ENCODE data around the gene PDE6D.

Gene PDE6D

DNA sequence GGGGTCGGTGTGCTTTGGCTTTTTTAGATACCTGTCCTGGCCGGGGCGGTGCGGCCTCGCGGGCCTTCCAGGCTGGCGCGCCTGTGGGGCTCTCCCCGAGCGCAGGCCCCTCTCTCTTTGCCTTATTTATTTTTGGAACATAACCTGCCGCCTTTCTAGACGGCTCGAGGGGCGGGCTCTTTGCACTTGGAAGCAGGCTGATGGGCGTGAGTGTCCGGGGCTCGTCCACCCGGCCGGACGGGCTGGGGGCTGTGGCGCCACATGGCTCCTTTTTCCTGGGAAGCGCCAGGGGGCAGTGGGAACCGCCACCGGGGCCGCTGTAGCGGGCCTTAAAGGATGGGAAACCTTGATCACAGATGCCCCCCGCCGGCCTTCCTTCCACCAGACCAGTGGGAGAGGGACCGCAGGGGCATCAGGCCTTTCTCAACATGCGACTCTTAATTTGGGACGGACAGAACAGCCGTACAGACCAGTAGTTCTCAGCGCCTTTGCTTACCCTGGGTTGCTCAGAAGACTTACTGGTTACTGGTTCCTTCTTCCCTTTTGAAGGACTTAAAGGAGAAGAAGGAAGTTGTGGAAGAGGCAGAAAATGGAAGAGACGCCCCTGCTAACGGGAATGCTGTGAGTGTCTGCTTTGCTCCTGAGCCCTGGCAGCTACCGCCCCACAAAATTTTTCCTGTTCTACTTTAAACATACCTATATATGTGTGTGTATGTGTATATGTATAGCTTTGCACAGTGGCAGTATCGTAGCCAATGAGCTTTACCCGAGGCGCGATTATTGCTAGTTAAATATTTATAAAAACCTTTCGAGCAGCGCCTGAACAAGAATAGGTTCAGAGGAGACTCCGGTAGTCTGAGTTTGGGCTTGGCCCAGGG lies 70.0 kb downstream of the PDE6D start:
- peak overlapping the region; percentile 77 for H3K27ac ChIP-seq (ENCODE audit: low read depth, low read length, severe bottlenecking)
- 7 to 10% methylated on average over 34 to 40 of the region's 43 CpGs for WGBS, 2 experiments (ENCODE audit: insufficient coverage in 2 of 2)

DNA sequence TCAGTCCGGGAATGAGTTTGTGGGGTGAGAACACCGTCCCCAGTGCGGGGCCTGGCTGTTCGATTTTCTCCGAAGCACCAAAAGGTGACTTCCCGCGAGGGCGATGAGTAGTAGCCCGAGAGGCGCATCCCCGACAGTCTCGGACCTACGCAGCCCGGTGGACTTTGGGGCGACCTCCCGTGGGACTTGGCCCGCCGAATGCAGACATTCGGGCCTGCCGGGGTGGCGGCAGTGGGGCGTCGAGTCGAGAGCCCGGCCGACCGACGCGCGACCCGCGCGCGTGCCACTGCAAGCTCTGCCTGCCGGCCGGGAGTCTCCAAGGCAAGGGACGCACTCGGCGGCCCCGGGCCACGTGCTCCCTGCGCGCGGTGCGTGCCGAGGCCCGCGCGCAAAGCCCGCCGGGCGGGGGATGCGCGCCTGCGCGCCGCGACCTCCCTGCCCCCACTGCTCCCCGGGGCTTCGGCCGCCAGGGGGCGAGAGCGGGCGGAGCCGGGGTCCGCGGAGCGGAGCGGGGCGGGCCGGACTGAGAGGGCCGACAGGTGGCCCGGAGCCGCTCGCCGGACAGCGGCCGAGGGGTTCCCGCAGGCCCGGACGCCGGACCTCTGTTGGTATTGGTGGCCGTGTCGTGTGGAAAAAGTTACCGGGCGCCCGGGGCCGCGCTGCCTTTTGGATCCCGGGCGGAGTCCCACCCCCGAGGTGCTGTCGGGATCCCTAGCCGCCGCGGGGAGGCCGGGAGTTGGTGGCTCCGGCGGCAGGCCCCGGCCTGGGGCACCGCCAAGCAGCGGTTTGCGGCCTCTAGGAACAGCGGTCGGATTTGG lies 70.9 kb downstream of the PDE6D start:
- Histone ChIP-seq H3K4me3 (ENCODE audit: extremely low read depth, insufficient read depth, low read length, poor library complexity, severe bottlenecking) (peak overlapping the region; percentile 97), H3K36me3 (ENCODE audit: control insufficient read depth, insufficient read depth, low read length) (peaks cover 39% of the 10 kb centered on the region), H3K4me1 (ENCODE audit: control insufficient read depth, insufficient read depth, low read length, poor library complexity, severe bottlenecking) (peaks cover 12% of the 10 kb centered on the region), H3K27ac (ENCODE audit: low read depth, low read length, severe bottlenecking) (peak overlapping the region; percentile 88), H3K9me3 (ENCODE audit: control insufficient read depth, low read length) (no peaks in the 10 kb centered on the region)
- WGBS, 2 experiments (ENCODE audit: insufficient coverage in 2 of 2): 0% methylated on average over 79 to 90 of the region's 105 CpGs

More for the DNA sequence above, 70.0 kb downstream of the PDE6D start:
- no peaks in the 10 kb centered on the region for H3K9me3 ChIP-seq (ENCODE audit: control insufficient read depth, low read length)
- H3K4me1 ChIP-seq (ENCODE audit: control insufficient read depth, insufficient read depth, low read length, poor library complexity, severe bottlenecking): peaks cover 21% of the 10 kb centered on the region
- peak overlapping the region; percentile 97 for H3K4me3 ChIP-seq (ENCODE audit: extremely low read depth, insufficient read depth, low read length, poor library complexity, severe bottlenecking)
- H3K36me3 ChIP-seq (ENCODE audit: control insufficient read depth, insufficient read depth, low read length): peaks cover 39% of the 10 kb centered on the region

DNA sequence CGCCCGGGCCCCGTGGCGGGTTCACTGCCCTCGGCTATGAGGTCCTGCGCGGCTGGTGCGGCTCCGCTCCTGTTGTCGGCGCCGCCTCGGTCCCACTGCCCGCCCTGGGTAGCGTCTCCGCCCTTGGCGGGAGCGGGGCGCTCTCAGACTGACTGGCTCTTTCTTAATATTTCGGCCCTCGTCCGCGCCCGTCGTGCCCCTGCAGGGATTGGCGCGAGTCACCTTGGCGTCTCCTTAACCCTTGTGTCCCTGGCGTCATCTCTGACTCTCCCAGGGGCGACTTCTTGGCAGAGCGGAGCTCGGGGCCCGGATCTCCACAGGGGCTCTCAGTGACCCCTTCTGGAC lies 71.5 kb downstream of the PDE6D start:
- Histone ChIP-seq H3K9me3 (ENCODE audit: control insufficient read depth, low read length) (no peaks in the 10 kb centered on the region), H3K4me3 (ENCODE audit: extremely low read depth, insufficient read depth, low read length, poor library complexity, severe bottlenecking) (peak overlapping the region; percentile 97), H3K27ac (ENCODE audit: low read depth, low read length, severe bottlenecking) (peak overlapping the region; percentile 88), H3K36me3 (ENCODE audit: control insufficient read depth, insufficient read depth, low read length) (peaks cover 39% of the 10 kb centered on the region), H3K4me1 (ENCODE audit: control insufficient read depth, insufficient read depth, low read length, poor library complexity, severe bottlenecking) (peaks cover 10% of the 10 kb centered on the region)
- WGBS, 2 experiments (ENCODE audit: insufficient coverage in 2 of 2): 0 to 1% methylated on average over 29 to 33 of the region's 33 CpGs

DNA sequence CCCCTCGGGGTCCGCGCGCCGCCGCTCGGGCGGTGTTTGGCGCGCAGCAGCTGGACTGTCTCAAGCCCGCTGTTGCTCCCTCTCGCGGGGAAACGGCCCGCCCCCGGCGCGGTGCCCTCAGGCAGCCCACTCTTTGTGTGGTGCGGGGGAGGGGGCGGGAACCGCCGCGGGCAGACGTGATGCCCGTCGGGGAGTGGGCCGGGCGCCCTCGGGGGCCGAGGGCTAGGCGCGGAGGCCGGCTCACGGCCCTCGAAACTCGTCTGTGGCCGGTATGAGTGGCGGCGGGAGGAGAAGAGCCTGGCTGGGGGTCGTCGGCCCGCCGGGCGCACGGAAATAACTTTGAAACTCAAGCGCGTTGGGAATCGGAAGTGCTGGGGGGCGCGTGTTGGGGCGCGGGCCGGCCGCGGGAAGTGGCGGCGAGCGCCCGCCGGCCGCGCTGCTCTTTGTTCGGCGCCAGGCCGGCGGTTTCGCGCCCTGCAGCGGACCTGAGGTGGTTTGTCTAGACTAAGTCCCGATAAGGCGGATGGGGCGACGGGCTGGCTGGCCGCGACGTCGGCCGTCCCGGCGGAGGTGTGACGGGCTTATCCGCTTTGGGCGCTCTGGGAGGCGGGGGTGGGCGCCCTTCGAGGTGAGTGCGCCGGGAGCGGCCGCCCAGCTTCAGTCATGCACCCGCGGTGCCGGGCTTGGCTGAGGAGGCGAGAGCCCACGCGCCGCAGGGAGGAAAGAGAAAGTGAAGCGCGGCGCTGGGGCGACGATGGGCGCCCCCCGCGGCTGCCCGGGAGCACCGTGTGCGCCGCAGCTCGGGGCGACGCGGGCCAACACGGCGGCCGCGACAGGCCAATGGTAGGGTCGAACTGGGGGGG lies 72.1 kb downstream of the PDE6D start:
- peak overlapping the region; percentile 88 for H3K27ac ChIP-seq (ENCODE audit: low read depth, low read length, severe bottlenecking)
- H3K4me3 ChIP-seq (ENCODE audit: extremely low read depth, insufficient read depth, low read length, poor library complexity, severe bottlenecking): peak overlapping the region; percentile 97
- 1% methylated on average over 65 to 102 of the region's 118 CpGs for WGBS, 2 experiments (ENCODE audit: insufficient coverage in 2 of 2)
- H3K9me3 ChIP-seq (ENCODE audit: control insufficient read depth, low read length): no peaks in the 10 kb centered on the region
- peaks cover 9% of the 10 kb centered on the region for H3K4me1 ChIP-seq (ENCODE audit: control insufficient read depth, insufficient read depth, low read length, poor library complexity, severe bottlenecking)
- H3K36me3 ChIP-seq (ENCODE audit: control insufficient read depth, insufficient read depth, low read length): peaks cover 36% of the 10 kb centered on the region

DNA sequence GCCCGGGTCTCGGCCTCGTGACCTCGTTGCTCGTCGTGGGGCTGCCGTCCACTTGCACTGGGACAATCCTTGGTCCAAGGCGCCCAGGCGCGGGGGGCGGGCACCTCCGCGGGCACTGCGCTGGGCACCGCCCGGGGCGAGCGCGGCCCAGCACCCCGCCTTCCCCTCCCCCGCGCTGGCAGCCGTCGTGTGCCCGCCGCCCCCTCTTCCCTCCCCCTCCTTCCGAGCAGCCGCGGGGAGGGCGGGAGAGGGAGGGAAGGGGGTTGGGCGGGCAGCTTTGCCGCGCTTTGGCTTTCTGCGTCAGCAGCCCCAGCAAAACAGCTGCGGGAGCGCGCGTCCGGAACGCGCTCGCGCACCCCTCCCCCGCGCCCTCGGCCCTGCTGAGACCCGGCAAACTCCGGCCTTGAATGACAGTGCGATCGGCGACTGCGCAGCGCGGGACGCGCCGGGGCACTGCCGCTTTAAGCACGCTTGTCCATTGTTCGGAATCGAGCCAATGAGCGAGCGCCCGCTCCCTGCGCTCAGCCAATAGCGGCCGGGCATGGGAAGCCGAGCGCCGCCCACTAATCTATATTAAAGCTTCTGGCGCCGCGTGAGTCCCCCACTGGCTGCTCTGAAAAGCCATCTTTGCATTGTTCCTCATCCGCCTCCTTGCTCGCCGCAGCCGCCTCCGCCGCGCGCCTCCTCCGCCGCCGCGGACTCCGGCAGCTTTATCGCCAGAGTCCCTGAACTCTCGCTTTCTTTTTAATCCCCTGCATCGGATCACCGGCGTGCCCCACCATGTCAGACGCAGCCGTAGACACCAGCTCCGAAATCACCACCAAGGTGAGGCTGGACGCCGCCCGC lies 72.9 kb downstream of the PDE6D start, which contains the start of gene PTMA:
PTMA (plus strand) TSS at position 599 of the 846 bp plus-strand sequence; CDS start at position 781, 182 bp downstream.
- H3K4me1 ChIP-seq (ENCODE audit: control insufficient read depth, insufficient read depth, low read length, poor library complexity, severe bottlenecking): peaks cover 6% of the 10 kb centered on the region
- 0% methylated on average over 67 to 77 of the region's 97 CpGs for WGBS, 2 experiments (ENCODE audit: insufficient coverage in 2 of 2)
- peak within 1 kb of the TSS; percentile 99 for H3K27ac ChIP-seq (ENCODE audit: low read depth, low read length, severe bottlenecking)
- H3K36me3 ChIP-seq (ENCODE audit: control insufficient read depth, insufficient read depth, low read length): peaks cover 31% of the 10 kb centered on the region
- H3K4me3 ChIP-seq (ENCODE audit: extremely low read depth, insufficient read depth, low read length, poor library complexity, severe bottlenecking): peak within 1 kb of the TSS; percentile 97
- no peaks in the 10 kb centered on the region for H3K9me3 ChIP-seq (ENCODE audit: control insufficient read depth, low read length)

DNA sequence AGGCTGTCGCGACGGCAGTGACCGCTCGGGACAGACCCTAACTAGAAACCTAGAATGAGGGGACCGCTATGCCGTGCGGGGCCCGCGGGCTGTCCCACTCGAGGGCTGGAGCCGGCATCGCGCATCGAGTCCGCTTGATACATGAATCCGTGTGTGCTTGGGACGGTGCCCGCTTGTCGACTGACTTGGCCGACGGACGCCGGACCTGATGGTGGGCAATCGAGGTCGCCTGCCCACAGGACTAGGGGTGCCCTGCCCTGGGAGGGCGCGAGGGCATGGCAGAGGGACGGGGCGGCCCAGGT lies 73.5 kb downstream of the PDE6D start:
- peak overlapping the region; percentile 67 for H3K4me3 ChIP-seq (ENCODE audit: extremely low read depth, insufficient read depth, low read length, poor library complexity, severe bottlenecking)
- peaks cover 6% of the 10 kb centered on the region for H3K4me1 ChIP-seq (ENCODE audit: control insufficient read depth, insufficient read depth, low read length, poor library complexity, severe bottlenecking)
- no peaks in the 10 kb centered on the region for H3K9me3 ChIP-seq (ENCODE audit: control insufficient read depth, low read length)
- WGBS, 2 experiments (ENCODE audit: insufficient coverage in 2 of 2): 2 to 4% methylated on average over 26 to 28 of the region's 30 CpGs
- H3K36me3 ChIP-seq (ENCODE audit: control insufficient read depth, insufficient read depth, low read length): peaks cover 30% of the 10 kb centered on the region
- H3K27ac ChIP-seq (ENCODE audit: low read depth, low read length, severe bottlenecking): peak overlapping the region; percentile 99

DNA sequence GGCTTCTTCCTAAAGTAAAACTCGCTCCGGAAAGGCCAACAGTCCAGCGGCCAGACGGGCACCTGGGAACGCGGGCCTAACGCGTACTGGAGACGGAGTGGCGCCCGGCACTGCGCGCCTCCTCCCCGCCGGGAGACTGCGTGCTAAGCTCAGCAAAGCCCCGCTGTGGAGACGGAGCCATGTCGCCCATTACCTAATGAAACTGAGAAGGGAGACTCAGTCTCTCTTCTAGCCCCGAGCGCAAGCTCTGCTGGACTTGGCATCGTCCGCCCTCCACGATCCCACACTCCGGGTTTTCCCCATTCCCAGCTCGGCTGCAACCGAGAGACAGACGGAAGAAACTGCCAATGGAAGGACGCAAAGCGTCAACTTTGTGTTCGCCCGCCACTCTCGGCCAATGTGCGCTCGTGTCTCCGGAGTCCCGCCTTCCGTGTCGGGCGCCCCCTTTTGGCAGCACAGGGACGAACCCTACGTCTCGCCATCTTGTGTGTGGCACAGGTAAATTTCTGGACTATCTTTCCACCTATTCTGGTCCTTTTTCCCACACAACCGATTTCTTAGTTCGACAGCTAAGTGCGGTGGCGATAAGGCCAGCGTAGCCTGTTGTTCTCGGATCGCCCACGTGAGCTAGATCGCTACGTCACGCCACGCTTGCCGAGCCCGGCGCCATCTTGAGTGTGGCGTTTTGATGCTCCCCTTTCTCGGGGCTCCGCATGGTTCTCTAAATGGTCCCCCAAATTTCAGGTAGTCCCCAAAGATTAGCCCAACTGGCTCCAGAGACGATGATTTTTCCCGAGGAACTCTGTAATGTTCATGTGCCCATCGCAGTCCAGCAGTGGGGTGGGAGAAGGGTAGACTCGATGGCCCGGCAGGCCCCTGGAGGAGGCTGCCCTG lies 74.1 kb downstream of the PDE6D start:
- no peaks in the 10 kb centered on the region for H3K9me3 ChIP-seq (ENCODE audit: control insufficient read depth, low read length)
- H3K4me3 ChIP-seq (ENCODE audit: extremely low read depth, insufficient read depth, low read length, poor library complexity, severe bottlenecking): peak overlapping the region; percentile 67
- H3K4me1 ChIP-seq (ENCODE audit: control insufficient read depth, insufficient read depth, low read length, poor library complexity, severe bottlenecking): peaks cover under 1% of the 10 kb centered on the region
- peaks cover 24% of the 10 kb centered on the region for H3K36me3 ChIP-seq (ENCODE audit: control insufficient read depth, insufficient read depth, low read length)
- 0% methylated on average over 65 to 66 of the region's 66 CpGs for WGBS, 2 experiments (ENCODE audit: insufficient coverage in 2 of 2)
- peak overlapping the region; percentile 99 for H3K27ac ChIP-seq (ENCODE audit: low read depth, low read length, severe bottlenecking)

DNA sequence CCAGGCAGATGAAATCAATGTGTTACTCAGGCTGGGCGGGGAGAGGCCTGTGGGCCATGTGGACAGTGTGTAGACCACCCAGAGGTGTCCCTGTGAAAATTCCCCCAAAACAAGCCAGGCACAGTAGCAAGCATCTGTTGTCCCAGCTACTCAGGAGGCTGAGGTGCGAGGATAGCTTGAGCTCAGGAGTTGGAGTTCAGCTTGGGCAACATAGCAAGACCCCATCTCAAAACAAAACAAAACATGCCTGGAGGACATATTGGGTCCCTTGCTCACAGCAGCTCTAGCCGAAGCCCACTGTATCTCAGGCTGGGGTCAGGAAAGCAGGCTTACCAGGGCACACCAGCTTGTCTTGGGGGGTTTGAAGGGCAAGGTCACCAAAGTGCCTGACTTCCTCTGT lies 77.1 kb downstream of the PDE6D start:
- no peak overlapping the region for H3K4me3 ChIP-seq (ENCODE audit: extremely low read depth, insufficient read depth, low read length, poor library complexity, severe bottlenecking)
- H3K9me3 ChIP-seq (ENCODE audit: control insufficient read depth, low read length): no peaks in the 10 kb centered on the region
- H3K4me1 ChIP-seq (ENCODE audit: control insufficient read depth, insufficient read depth, low read length, poor library complexity, severe bottlenecking): no peaks in the 10 kb centered on the region
- H3K36me3 ChIP-seq (ENCODE audit: control insufficient read depth, insufficient read depth, low read length): no peaks in the 10 kb centered on the region
- 96 to 100% methylated on average over 1 to 3 of the region's 3 CpGs for WGBS, 2 experiments (ENCODE audit: insufficient coverage in 2 of 2)
- H3K27ac ChIP-seq (ENCODE audit: low read depth, low read length, severe bottlenecking): no peak overlapping the region
